CD14-positive monocyte (primary cell): ENCODE measurements around the gene GID8. TPM values are rescaled to one million over a fixed set of nuclear protein-coding genes. Genes with fewer than 3 reads are reported as not detected.
A peak's percentile ranks its signal among the peaks of the same experiment; 100 is the strongest.

Source experiments
- DNase-seq, 3 donors: peaks; one replicate each; pipeline ENCODE4 v3.0.0-alpha.2; 2011 to 2022
- H2AFZ ChIP-seq: 2 replicates; pipeline ENCODE4 v1.6.0; 2012; ENCODE audit warnings: mild to moderate bottlenecking, low read depth, low read length, inconsistent platforms; ENCODE audit not compliant: insufficient read depth, poor library complexity, severe bottlenecking
- H3K27ac ChIP-seq, 2 donors: 1 replicate in 1 of 2; 2 replicates in 1 of 2; pipeline ENCODE4 v1.5.1; 2012 to 2013; ENCODE audit warnings: low read length in 2 of 2, control low read depth in 1 of 2, inconsistent platforms in 1 of 2, low read depth in 1 of 2, mild to moderate bottlenecking in 1 of 2
- H3K27me3 ChIP-seq, 2 donors: one replicate each; pipeline versions ENCODE4 v1.6.0 to v1.6.1; 2011 to 2013; ENCODE audit warnings: low read length in 2 of 2; ENCODE audit not compliant: control insufficient read depth in 2 of 2, insufficient read depth in 2 of 2
- H3K36me3 ChIP-seq, 2 donors: replicated peaks in 1 of 2; 1 replicate in 1 of 2; 2 replicates in 1 of 2; pipeline versions ENCODE4 v1.5.1 to v1.6.1; 2012 to 2013; ENCODE audit warnings: low read length in 2 of 2, control low read depth in 1 of 2, inconsistent platforms in 1 of 2, mild to moderate bottlenecking in 1 of 2; ENCODE audit not compliant: insufficient read depth in 2 of 2, control insufficient read depth in 1 of 2
- H3K4me1 ChIP-seq, 2 donors: 1 replicate in 1 of 2; 2 replicates in 1 of 2; pipeline versions ENCODE4 v1.5.1 to v1.6.1; 2012 to 2013; ENCODE audit warnings: low read length in 2 of 2, control low read depth in 1 of 2, inconsistent platforms in 1 of 2, mild to moderate bottlenecking in 1 of 2, moderate library complexity in 1 of 2; ENCODE audit not compliant: insufficient read depth in 2 of 2, control insufficient read depth in 1 of 2
- H3K4me2 ChIP-seq: replicated peaks from 2 replicates; pipeline ENCODE3; 2012; ENCODE audit warnings: low read length, moderate library complexity, mild to moderate bottlenecking; ENCODE audit not compliant: poor library complexity, severe bottlenecking; ENCODE audit errors: extremely low read depth
- H3K4me3 ChIP-seq, 3 experiments: fragments of 200-600 bp in 1 of 3; sonication (generic) in 1 of 3; replicated peaks in 1 of 3; 1 replicate in 2 of 3; 2 replicates in 1 of 3; pipeline ENCODE4 v1.5.1; 2011 to 2013; ENCODE audit warnings: low read length in 3 of 3, mild to moderate bottlenecking in 3 of 3, control low read depth in 2 of 3, low read depth in 2 of 3, inconsistent platforms in 1 of 3, moderate library complexity in 1 of 3
- H3K79me2 ChIP-seq: 2 replicates; pipeline ENCODE4 v1.6.0; 2012; ENCODE audit warnings: mild to moderate bottlenecking, control low read depth, inconsistent platforms, low read length, moderate library complexity; ENCODE audit not compliant: insufficient read depth
- H3K9ac ChIP-seq: 2 replicates; pipeline ENCODE4 v1.6.0; 2017; ENCODE audit warnings: low read length, mild to moderate bottlenecking; ENCODE audit not compliant: insufficient read depth, poor library complexity, severe bottlenecking
- H3K9me3 ChIP-seq, 2 donors: replicated peaks in 1 of 2; 1 replicate in 1 of 2; 2 replicates in 1 of 2; pipeline versions ENCODE4 v1.5.1 to v1.6.1; 2012 to 2013; ENCODE audit warnings: low read length in 2 of 2, control low read depth in 1 of 2; ENCODE audit not compliant: control insufficient read depth in 1 of 2, insufficient read depth in 1 of 2
- H4K20me1 ChIP-seq: 2 replicates; pipeline ENCODE4 v1.6.0; 2012; ENCODE audit warnings: mild to moderate bottlenecking, low read length, control low read depth, moderate library complexity; ENCODE audit not compliant: insufficient read depth
- H3K27ac Mint-ChIP-seq, 7 donors: one replicate each; pipeline ENCODE4 v1.8.0; 2020; ENCODE audit warnings: mild to moderate bottlenecking in 7 of 7, mixed read lengths in 7 of 7, moderate library complexity in 6 of 7, inconsistent platforms in 2 of 7
- H3K27me3 Mint-ChIP-seq, 3 donors: one replicate each; pipeline ENCODE4 v1.8.0; 2021 to 2022; ENCODE audit warnings: low read depth in 3 of 3, mild to moderate bottlenecking in 3 of 3, mixed read lengths in 3 of 3, moderate library complexity in 3 of 3, inconsistent platforms in 1 of 3
- H3K36me3 Mint-ChIP-seq, 2 donors: one replicate each; pipeline ENCODE4 v1.8.0; 2020; ENCODE audit warnings: mixed read lengths in 2 of 2, inconsistent platforms in 1 of 2, mild to moderate bottlenecking in 1 of 2
- H3K4me1 Mint-ChIP-seq: one replicate; pipeline ENCODE4 v1.8.0; 2020; ENCODE audit warnings: mild to moderate bottlenecking, mixed read lengths
- H3K4me3 Mint-ChIP-seq, 2 donors: one replicate each; pipeline ENCODE4 v1.8.0; 2020; ENCODE audit warnings: mild to moderate bottlenecking in 2 of 2, mixed read lengths in 2 of 2, moderate library complexity in 1 of 2
- H3K9me3 Mint-ChIP-seq, 7 donors: one replicate each; pipeline ENCODE4 v1.8.0; 2020 to 2022; ENCODE audit warnings: mixed read lengths in 7 of 7, mild to moderate bottlenecking in 6 of 7, moderate library complexity in 6 of 7, inconsistent platforms in 2 of 7
- CTCF ChIP-seq: fragments of 200-600 bp; IDR thresholded peaks from one replicate; pipeline ENCODE4 v1.8.0; 2022; ENCODE audit warnings: antibody characterized with exemption, mild to moderate bottlenecking
- WGBS: methylation state at CpG from one replicate; pipeline ENCODE4 v1.1.5; 2013; ENCODE audit warnings: missing lambda C conversion rate; ENCODE audit not compliant: insufficient coverage; 5-methylcytosine and 5-hydroxymethylcytosine counted together
- intact Hi-C, 2 donors: fragments of 100-400 bp; cut with micrococcal nuclease; formaldehyde crosslinking; loops; one replicate each; pipeline versions ENCODE4 v1.15.0 to v1.15.1; 2023
- polyA plus RNA-seq, 3 donors: library from polyadenylated mRNA; depleted of rRNA in 1 of 3; unstranded in 2 of 3; stranded (reverse) in 1 of 3; fragments of 300-500 nt in 2 of 3; fragments of >200 nt in 1 of 3; fragmentation: Illumina TruSeq in 2 of 3; gene quantifications; 1 replicate in 2 of 3; 2 replicates in 1 of 3; pipeline ENCODE4 v1.2.3, GENCODE V29; 2012 to 2021

Gene GID8
- polyA plus RNA-seq, 3 donors = 12.4 to 19.7 (median 12.7) TPM

GRCh38 chr20:62935204-62935967, 2.6 kb upstream of the GID8 start:
- H3K9me3 Mint-ChIP-seq = no peaks in the 10 kb centered on the region
- no peak overlapping the region for H3K4me3 ChIP-seq
- no peak overlapping the region for H3K27ac ChIP-seq
- WGBS = 93% methylated on average over 7 of the region's 12 CpGs
- peaks cover 12 to 18% of the 10 kb centered on the region in 2 donors for H3K36me3 ChIP-seq
- no peak overlapping the region for H3K4me2 ChIP-seq
- H3K4me3 Mint-ChIP-seq = no peak overlapping the region
- H3K27ac Mint-ChIP-seq = peak overlapping the region in 1 of 7 donors; percentile 14
- no peak for TF ChIP-seq CTCF
- H2AFZ ChIP-seq = no peak overlapping the region
- peaks cover 96% of the 10 kb centered on the region for H3K79me2 ChIP-seq
- H3K4me1 ChIP-seq = peaks cover 27 to 36% of the 10 kb centered on the region in 2 donors
- peaks cover 0 to 1% (median 0%) of the 10 kb centered on the region in 3 donors for H3K27me3 Mint-ChIP-seq
- peaks cover 33% of the 10 kb centered on the region for H3K4me1 Mint-ChIP-seq
- H3K9me3 ChIP-seq = no peaks in the 10 kb centered on the region
- no peak for DNase-seq
- intact Hi-C loops = loop anchor here (5.0 to 10.0 kb wide), 3 partner anchors 279 to 698 kb away; partner anchors contain the start of genes ADRM1 (in 1 of the 2), OSBPL2 (in 1 of the 2) and YTHDF1 (in 1 of the 2)
- H4K20me1 ChIP-seq = peaks cover 46% of the 10 kb centered on the region
- no peak overlapping the region for H3K9ac ChIP-seq
- H3K27me3 ChIP-seq = no peaks in the 10 kb centered on the region
- peaks cover 10 to 14% of the 10 kb centered on the region in 2 donors for H3K36me3 Mint-ChIP-seq

- Mint-ChIP-seq H3K9me3 (no peaks in the 10 kb centered on the region), H3K4me1 (peaks cover 31% of the 10 kb centered on the region), H3K27me3 (peaks cover 0 to 1% (median 0%) of the 10 kb centered on the region in 3 donors), H3K27ac (peak overlapping the region in 3 of 7 donors; percentile 14 to 28 (median 16)), H3K36me3 (peaks cover 10 to 14% of the 10 kb centered on the region in 2 donors), H3K4me3 (no peak overlapping the region)
- Histone ChIP-seq H3K4me3 (no peak overlapping the region), H3K9me3 (no peaks in the 10 kb centered on the region), H3K27me3 (no peaks in the 10 kb centered on the region), H3K27ac (no peak overlapping the region), H3K4me1 (peaks cover 27 to 36% of the 10 kb centered on the region in 2 donors), H3K79me2 (peaks cover 96% of the 10 kb centered on the region), H3K36me3 (peaks cover 13 to 24% of the 10 kb centered on the region in 2 donors), H3K4me2 (no peak overlapping the region), H2AFZ (no peak overlapping the region), H3K9ac (no peak overlapping the region), H4K20me1 (peaks cover 39% of the 10 kb centered on the region)
- intact Hi-C loops = loop anchor here (5.0 to 10.0 kb wide), 3 partner anchors 279 to 699 kb away; partner anchors contain the start of genes ADRM1 (in 1 of the 2), OSBPL2 (in 1 of the 2) and YTHDF1 (in 1 of the 2)
- 96% methylated on average over 14 of the region's 22 CpGs for WGBS
- TF ChIP-seq CTCF = no peak
- no peak for DNase-seq
Observed at GRCh38 chr20:62935968-62936585, 1.9 kb upstream of the GID8 start.
